TTC549 (cell line): ENCODE measurements around the gene CWC15.
"Not testable (repeated sequence)": the region's sequence is repeated elsewhere in the genome, so short reads cannot be mapped to it uniquely, and the experiment has no call there.

Source experiments
- FAIRE-seq: peaks from 2 replicates; lab custom pipeline; 2012; peaks lifted over from hg19 to GRCh38; lab: Jason Lieb, UNC

CWC15 gene

GRCh38 chr11:94913718-94914394, 59.5 kb downstream of the CWC15 start:
- not testable (repeated sequence) for FAIRE-seq

GRCh38 chr11:94912806-94913205, 60.5 kb downstream of the CWC15 start:
- FAIRE-seq = no peak
